Bronchial epithelial cell (primary cell): ENCODE data around the gene KLK13. TPM values are rescaled to one million over a fixed set of nuclear protein-coding genes. Genes with fewer than 3 reads are reported as not detected.

Experiments
- DNase-seq: peaks from one replicate; pipeline ENCODE4 v3.0.0-alpha.2; 2010; ENCODE audit warnings: low read depth
- FAIRE-seq: peaks from 2 replicates; lab custom pipeline; 2011; peaks lifted over from hg19 to GRCh38; lab: Jason Lieb, UNC
- H3K27me3 ChIP-seq: 2 replicates; pipeline ENCODE4 v1.5.1; 2011; ENCODE audit warnings: low read length; ENCODE audit not compliant: control insufficient read depth, insufficient read depth
- H3K36me3 ChIP-seq: 2 replicates; pipeline ENCODE4 v1.5.1; 2011; ENCODE audit warnings: low read length; ENCODE audit not compliant: control insufficient read depth, insufficient read depth
- H3K4me3 ChIP-seq: 2 replicates; pipeline ENCODE4 v1.5.1; 2011; ENCODE audit warnings: mild to moderate bottlenecking, low read depth, low read length, control low read depth
- CTCF ChIP-seq: IDR thresholded peaks from 2 replicates; pipeline ENCODE4 v1.5.1; 2011; ENCODE audit warnings: mild to moderate bottlenecking, moderate library complexity, low read length, control low read depth, inconsistent platforms; ENCODE audit not compliant: insufficient read depth, severe bottlenecking
- total RNA-seq: library from RNA; depleted of rRNA; stranded (reverse); fragments of >200 nt; gene quantifications from 2 replicates; pipeline ENCODE4 v1.2.1, GENCODE V29; 2014

The KLK13 gene
- total RNA-seq, 1 donor from 2014 or later, result 0.26 TPM

DNA sequence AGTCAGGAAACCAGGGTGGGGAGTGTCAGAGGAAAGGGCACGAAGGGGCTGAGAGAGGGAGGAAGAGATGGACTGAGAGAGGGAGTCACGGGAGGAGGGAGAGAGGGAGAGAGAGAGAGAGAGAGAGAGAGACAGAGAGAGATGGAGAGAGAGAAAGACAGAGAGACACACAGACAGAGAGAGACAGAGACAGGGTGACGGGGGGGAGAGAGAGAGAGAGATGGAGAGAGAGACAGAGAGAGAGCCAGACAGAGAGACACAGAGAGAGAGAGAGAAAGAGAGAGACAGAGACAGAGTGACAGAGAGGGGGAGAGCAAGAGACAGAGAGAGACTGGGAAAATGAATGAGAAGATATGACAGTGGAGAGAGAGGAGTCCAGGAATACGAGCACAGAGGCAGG lies 18.3 kb upstream of the KLK13 start:
- DNase-seq (no peak), FAIRE-seq (no peak)
- Histone ChIP-seq H3K27me3 (no peaks in the 10 kb centered on the region), H3K36me3 (no peaks in the 10 kb centered on the region), H3K4me3 (no peak overlapping the region)
- TF ChIP-seq CTCF, result no peak

DNA sequence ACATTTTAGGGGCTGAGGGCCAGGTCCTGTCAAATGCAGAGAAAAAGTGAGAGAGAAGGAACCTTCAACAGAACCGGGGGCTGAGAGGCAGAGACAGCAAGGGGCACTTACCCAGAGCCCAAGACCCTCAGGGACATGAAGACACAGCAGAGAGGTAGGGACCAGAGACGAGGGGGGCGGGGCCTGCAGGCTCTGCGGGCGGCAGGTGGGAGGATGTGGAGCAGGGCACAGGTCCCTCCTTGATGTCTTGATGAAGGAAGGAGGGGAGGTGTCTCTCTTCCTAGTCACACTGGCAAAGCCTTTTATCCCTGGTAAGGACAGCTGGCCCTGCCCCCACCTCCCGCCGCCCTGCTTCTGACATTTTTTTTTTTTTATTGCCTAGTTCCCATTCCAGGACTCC lies 17.7 kb upstream of the KLK13 start, which contains the start of gene KLK14:
TSS of gene KLK14 (minus strand) at position 277 of the 400 bp plus-strand sequence. CDS start at position 4, 273 bp downstream.
- DNase-seq, result no peak
- no peak for TF ChIP-seq CTCF
- FAIRE-seq, result no peak
- no peak within 1 kb of the TSS for H3K4me3 ChIP-seq
- H3K27me3 ChIP-seq, result no peaks in the 10 kb centered on the region
- no peaks in the 10 kb centered on the region for H3K36me3 ChIP-seq

- FAIRE-seq, result no peak
- DNase-seq, result no peak
- no peaks in the 10 kb centered on the region for H3K36me3 ChIP-seq
- no peak overlapping the region for H3K4me3 ChIP-seq
- H3K27me3 ChIP-seq, result no peaks in the 10 kb centered on the region
- no peak for TF ChIP-seq CTCF
Observed at GRCh38 chr19:51081476-51081875, 16.6 kb upstream of the KLK13 start.

DNA sequence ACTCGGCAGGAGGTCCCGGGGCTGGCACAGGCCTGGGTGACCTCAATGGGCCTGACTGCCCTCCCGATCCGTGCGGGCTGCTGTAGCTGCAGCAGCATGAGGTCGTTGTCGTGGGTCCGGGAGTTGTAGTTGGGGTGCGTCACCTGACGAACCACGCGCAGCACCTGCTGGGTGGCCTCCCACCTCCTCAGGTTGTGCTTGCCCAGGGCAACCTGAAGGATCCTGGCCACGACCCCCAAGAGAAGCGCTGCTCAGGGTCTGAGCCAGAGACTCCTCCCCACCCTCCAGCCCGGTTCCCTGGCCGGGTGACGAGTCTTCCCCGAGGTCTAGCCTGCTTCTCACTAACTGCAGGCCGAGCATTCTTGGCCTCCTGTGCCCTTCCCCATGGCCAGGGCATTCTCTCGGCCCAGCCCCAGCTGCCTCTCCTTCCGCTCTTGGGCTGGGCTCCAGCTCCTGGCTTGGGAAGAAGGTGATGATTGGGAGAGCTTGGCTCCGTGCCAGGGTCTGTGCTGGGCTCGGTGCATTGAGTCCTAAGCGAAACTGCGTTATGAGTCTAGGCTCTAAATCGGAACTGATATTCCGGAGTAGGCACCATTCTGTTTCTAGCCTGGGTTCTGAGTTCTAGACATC lies 14.7 kb upstream of the KLK13 start:
- FAIRE-seq, result no peak
- H3K4me3 ChIP-seq, result no peak overlapping the region

DNA sequence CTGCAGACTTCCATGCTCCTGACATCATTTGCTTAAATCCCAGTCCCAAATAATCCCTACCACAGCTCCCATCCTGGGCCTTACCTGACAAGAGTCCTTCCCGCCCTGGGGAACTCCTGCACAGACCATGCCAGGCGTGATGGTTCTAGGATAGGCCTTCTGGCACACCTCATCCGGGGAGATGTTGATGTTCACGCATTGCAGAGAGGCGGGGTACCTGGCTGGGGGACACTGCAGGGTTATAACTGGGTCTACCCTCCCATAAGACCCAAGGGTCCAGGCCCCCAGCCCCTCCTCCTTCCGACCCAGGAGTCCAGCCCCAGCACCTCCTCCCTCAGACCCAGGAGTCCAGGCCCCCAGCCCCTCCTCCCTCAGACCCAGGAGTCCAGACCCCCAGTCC lies 13.8 kb upstream of the KLK13 start:
- Histone ChIP-seq H3K36me3 (no peaks in the 10 kb centered on the region), H3K27me3 (no peaks in the 10 kb centered on the region), H3K4me3 (no peak overlapping the region)
- no peak for FAIRE-seq
- TF ChIP-seq CTCF, result no peak
- no peak for DNase-seq

More for the DNA sequence above, 14.7 kb upstream of the KLK13 start:
- TF ChIP-seq CTCF, result no peak
- DNase-seq, result peak; percentile 37
- no peaks in the 10 kb centered on the region for H3K36me3 ChIP-seq
- H3K27me3 ChIP-seq, result no peaks in the 10 kb centered on the region

DNA sequence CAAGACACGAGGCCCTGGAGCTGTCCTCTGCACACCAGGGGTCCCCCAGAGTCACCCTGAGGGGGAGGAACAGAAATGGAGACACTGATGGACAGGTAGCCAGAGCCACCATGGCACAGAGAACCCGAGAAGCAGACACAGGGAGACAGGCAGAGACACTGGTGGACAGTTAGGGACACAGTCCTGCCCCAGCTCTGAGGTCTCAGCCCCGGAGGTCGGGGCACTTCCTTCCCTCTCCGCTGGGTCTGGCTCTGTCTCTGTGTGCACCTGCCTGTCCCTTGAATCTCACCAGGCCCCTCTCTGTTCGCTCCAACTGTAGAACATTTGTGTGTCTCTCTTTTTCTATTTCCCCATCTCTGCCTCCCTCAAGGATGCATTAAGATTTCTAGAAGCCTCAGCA lies 13.2 kb upstream of the KLK13 start:
- FAIRE-seq (no peak), DNase-seq (no peak)
- Histone ChIP-seq H3K27me3 (no peaks in the 10 kb centered on the region), H3K36me3 (no peaks in the 10 kb centered on the region), H3K4me3 (no peak overlapping the region)
- no peak for TF ChIP-seq CTCF
